ENCODE data around the gene PREB. TPM values are rescaled to one million over a fixed set of nuclear protein-coding genes. Genes with fewer than 3 reads are reported as not detected.

PREB gene
- total and polyA plus RNA-seq, 2 experiments from 2014 or later: 69.2 to 90.3 TPM

GRCh38 chr2:27100036-27100435 is 34.4 kb downstream of the PREB start:
- Histone ChIP-seq H3K36me3 (replicated peaks; ENCODE audit: insufficient read depth, low read depth) (no peaks in the 10 kb centered on the region), H3K9me3 (ENCODE audit: low read depth) (no peaks in the 10 kb centered on the region), H3K4me2 (no peak overlapping the region), H3K4me3 (no peak overlapping the region), H3K27ac (no peak overlapping the region), H3K79me2 (no peaks in the 10 kb centered on the region), H3K27me3 (no peaks in the 10 kb centered on the region), H4K20me1 (ENCODE audit: insufficient read depth, poor library complexity, severe bottlenecking) (no peaks in the 10 kb centered on the region), H3K4me1 (ENCODE audit: insufficient read depth) (peaks cover 8% of the 10 kb centered on the region), H3K9me2 (replicated peaks; ENCODE audit: insufficient read depth) (no peaks in the 10 kb centered on the region), H2AFZ (no peak overlapping the region)
- DNase-seq (ENCODE audit: low spot score): no peak
- 85% methylated on average over 9 of the region's 10 CpGs for WGBS (ENCODE audit: low lambda C conversion rate, missing lambda C conversion rate)
- TF ChIP-seq, protein P1, sequence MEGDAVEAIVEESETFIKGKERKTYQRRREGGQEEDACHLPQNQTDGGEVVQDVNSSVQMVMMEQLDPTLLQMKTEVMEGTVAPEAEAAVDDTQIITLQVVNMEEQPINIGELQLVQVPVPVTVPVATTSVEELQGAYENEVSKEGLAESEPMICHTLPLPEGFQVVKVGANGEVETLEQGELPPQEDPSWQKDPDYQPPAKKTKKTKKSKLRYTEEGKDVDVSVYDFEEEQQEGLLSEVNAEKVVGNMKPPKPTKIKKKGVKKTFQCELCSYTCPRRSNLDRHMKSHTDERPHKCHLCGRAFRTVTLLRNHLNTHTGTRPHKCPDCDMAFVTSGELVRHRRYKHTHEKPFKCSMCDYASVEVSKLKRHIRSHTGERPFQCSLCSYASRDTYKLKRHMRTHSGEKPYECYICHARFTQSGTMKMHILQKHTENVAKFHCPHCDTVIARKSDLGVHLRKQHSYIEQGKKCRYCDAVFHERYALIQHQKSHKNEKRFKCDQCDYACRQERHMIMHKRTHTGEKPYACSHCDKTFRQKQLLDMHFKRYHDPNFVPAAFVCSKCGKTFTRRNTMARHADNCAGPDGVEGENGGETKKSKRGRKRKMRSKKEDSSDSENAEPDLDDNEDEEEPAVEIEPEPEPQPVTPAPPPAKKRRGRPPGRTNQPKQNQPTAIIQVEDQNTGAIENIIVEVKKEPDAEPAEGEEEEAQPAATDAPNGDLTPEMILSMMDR (IDR thresholded peaks at IDR 0.05; ENCODE audit: poor library complexity): no peak
- no peak for TF ChIP-seq EZH2 (IDR thresholded peaks at IDR 0.05; ENCODE audit: borderline replicate concordance)
- no peak for TF ChIP-seq EZH2phosphoT487 (IDR thresholded peaks at IDR 0.05; ENCODE audit: low read depth, severe bottlenecking, unreplicated experiment)

DNA sequence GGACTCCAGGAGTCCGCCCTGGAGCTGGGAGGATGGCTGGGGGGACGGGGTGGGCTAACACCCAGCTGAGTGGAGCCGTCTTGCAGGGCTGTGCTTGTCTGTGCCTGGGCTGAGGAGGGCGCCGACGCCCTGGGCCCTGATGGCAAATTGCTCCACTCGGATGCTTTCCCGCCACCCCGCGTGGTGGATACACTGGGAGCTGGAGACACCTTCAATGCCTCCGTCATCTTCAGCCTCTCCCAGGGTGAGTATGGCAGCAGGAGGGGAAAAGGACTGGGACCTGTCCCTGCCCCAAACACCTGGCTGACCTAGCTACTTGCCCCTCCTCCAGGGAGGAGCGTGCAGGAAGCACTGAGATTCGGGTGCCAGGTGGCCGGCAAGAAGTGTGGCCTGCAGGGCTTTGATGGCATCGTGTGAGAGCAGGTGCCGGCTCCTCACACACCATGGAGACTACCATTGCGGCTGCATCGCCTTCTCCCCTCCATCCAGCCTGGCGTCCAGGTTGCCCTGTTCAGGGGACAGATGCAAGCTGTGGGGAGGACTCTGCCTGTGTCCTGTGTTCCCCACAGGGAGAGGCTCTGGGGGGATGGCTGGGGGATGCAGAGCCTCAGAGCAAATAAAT is 35.0 kb downstream of the PREB start:
- Histone ChIP-seq H2AFZ (no peak overlapping the region), H3K79me2 (no peaks in the 10 kb centered on the region), H3K4me1 (ENCODE audit: insufficient read depth) (peaks cover 8% of the 10 kb centered on the region), H4K20me1 (ENCODE audit: insufficient read depth, poor library complexity, severe bottlenecking) (no peaks in the 10 kb centered on the region), H3K9me3 (ENCODE audit: low read depth) (no peaks in the 10 kb centered on the region), H3K4me2 (no peak overlapping the region), H3K27ac (no peak overlapping the region), H3K9me2 (replicated peaks; ENCODE audit: insufficient read depth) (no peaks in the 10 kb centered on the region), H3K4me3 (no peak overlapping the region), H3K27me3 (no peaks in the 10 kb centered on the region), H3K36me3 (replicated peaks; ENCODE audit: insufficient read depth, low read depth) (no peaks in the 10 kb centered on the region)
- DNase-seq (ENCODE audit: low spot score): no peak
- 95% methylated on average over 19 of the region's 19 CpGs for WGBS (ENCODE audit: low lambda C conversion rate, missing lambda C conversion rate)
- TF ChIP-seq, protein P1 (IDR thresholded peaks at IDR 0.05; ENCODE audit: poor library complexity): no peak
- TF ChIP-seq EZH2phosphoT487 (IDR thresholded peaks at IDR 0.05; ENCODE audit: low read depth, severe bottlenecking, unreplicated experiment) (no peak), EZH2 (IDR thresholded peaks at IDR 0.05; ENCODE audit: borderline replicate concordance) (no peak)

GRCh38 chr2:27097341-27097740 is 37.1 kb downstream of the PREB start:
- TF ChIP-seq EZH2phosphoT487 (IDR thresholded peaks at IDR 0.05; ENCODE audit: low read depth, severe bottlenecking, unreplicated experiment): no peak
- TF ChIP-seq, protein P1 (IDR thresholded peaks at IDR 0.05; ENCODE audit: poor library complexity): no peak
- TF ChIP-seq EZH2 (IDR thresholded peaks at IDR 0.05; ENCODE audit: borderline replicate concordance): no peak
- Histone ChIP-seq H4K20me1 (ENCODE audit: insufficient read depth, poor library complexity, severe bottlenecking) (no peaks in the 10 kb centered on the region), H3K36me3 (replicated peaks; ENCODE audit: insufficient read depth, low read depth) (no peaks in the 10 kb centered on the region), H3K4me1 (ENCODE audit: insufficient read depth) (peaks cover 24% of the 10 kb centered on the region), H3K27me3 (no peaks in the 10 kb centered on the region), H3K79me2 (no peaks in the 10 kb centered on the region), H3K9me2 (replicated peaks; ENCODE audit: insufficient read depth) (no peaks in the 10 kb centered on the region), H3K4me3 (no peak overlapping the region), H3K9me3 (ENCODE audit: low read depth) (no peaks in the 10 kb centered on the region), H2AFZ (no peak overlapping the region), H3K27ac (no peak overlapping the region), H3K4me2 (no peak overlapping the region)
- DNase-seq (ENCODE audit: low spot score): no peak
- 92% methylated on average over 14 of the region's 14 CpGs for WGBS (ENCODE audit: low lambda C conversion rate, missing lambda C conversion rate)

Data from hepatocyte (in vitro differentiated cells).